ENCODE measurements around the gene PRSS8. TPM values are rescaled to one million over a fixed set of nuclear protein-coding genes. Genes with fewer than 3 reads are reported as not detected.

Gene PRSS8
- polyA plus RNA-seq, 3 donors from 2014 or later = not detected

DNA sequence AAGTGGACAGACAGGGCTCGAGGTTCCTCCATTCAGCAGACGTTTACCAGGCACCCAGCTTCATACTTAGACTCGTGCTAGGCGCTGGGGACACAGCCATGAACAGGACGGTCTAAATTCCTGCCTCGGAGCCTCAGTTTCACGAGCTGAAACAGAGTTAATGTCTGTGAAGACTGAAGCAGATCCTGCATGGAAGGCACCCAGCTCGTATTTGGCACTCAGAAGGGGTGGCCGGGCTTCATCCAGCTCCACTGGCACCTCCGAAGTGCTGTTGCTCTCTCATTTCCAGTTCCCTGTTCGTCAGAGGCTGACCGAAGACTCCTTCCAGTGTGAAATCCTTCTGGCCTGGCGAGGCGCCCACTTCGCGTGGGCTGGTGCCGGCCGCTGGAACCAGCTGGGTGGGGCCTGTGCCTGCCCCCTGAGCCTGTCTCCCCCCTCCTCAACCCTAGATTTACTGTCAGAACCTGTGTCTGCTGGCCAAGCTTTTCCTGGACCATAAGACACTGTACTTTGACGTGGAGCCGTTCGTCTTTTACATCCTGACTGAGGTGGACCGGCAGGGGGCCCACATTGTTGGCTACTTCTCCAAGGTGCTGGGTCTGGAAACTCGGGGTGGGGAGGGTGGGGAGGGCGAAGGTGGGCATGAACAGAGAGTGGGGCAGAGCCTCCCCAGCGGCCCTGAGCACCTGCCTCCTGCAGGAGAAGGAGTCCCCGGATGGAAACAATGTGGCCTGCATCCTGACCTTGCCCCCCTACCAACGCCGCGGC, 5.8 kb downstream of the PRSS8 start:
- H3K4me1 Mint-ChIP-seq = peaks cover 6 to 10% of the 10 kb centered on the region in 2 donors
- H3K36me3 Mint-ChIP-seq = peaks cover 7 to 30% (median 8%) of the 10 kb centered on the region in 3 donors
- H3K27ac Mint-ChIP-seq = peak overlapping the region in 1 of 6 donors; percentile 32
- H3K4me3 Mint-ChIP-seq = no peak overlapping the region
- peaks cover 0 to 1% (median 0%) of the 10 kb centered on the region in 3 donors for H3K27me3 Mint-ChIP-seq (ENCODE audit: low read depth in 3 of 3)
- no peak for DNase-seq
- no peaks in the 10 kb centered on the region for H3K9me3 Mint-ChIP-seq

DNA sequence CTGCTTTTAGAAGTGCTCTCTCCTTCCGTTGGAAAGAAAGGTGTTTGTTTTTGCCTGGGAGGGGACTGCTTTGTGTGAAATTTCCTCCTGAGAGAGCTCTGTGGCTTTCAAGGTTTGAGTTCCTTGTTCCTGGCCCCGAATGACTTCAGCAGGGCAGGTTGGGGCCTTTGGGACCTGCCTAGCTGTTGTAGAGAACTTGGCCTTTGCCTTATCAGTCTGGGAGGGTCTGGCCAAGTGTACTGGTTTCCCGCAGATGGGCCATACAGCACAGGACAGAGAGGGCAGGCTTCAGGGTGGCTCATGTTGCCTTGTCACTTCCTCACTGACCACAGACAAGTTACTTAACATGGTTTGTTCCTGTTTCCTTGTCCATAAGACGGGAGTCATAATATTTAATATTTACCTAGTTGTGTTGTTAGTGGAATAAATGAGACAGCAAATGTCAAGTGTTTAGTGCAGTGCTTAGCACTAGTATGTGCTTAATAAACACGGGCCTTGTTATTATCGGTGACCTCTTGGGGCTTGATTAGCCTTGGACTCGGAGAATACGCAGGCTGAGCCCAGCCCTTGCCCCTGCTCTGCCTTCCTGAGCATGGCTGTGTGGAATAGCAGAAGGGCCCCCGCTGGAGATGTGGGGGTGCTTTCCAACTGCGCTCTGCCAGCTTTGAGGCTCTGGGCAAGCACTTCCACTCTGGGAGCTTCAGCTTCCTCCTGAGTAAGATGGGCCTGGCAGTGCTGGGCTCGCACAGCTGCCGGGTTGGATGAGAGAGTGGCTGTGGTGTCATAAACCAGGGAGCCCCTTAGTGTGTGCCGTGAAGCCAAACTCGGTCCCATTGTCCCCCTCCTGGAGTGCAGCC, 6.6 kb downstream of the PRSS8 start:
- DNase-seq = no peak
- Mint-ChIP-seq H3K9me3 (no peaks in the 10 kb centered on the region), H3K27ac (peak overlapping the region in 4 of 6 donors; percentile 78 to 82 (median 80)), H3K27me3 (ENCODE audit: low read depth in 3 of 3) (peaks cover 0 to 1% (median 0%) of the 10 kb centered on the region in 3 donors), H3K4me3 (peak overlapping the region in 1 of 5 donors; percentile 3), H3K4me1 (peaks cover 6 to 10% of the 10 kb centered on the region in 2 donors), H3K36me3 (peaks cover 7 to 32% (median 11%) of the 10 kb centered on the region in 3 donors)

DNA sequence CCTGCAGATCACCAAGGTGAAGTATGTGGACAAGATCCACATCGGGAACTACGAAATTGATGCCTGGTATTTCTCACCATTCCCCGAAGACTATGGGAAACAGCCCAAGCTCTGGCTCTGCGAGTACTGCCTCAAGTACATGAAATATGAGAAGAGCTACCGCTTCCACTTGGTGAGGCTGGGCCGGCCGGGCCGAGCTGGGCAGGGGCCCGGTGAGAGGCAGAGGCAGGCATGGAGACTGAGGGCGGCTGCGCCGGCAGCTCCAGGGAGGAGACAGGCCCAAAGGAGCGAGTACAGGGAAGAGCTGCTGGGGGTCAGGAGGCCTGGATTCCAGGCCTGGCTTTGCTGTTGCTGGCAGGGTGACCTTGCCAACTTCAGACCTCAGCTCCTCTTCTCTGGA, 8.3 kb downstream of the PRSS8 start:
- DNase-seq = no peak
- H3K4me3 Mint-ChIP-seq = no peak overlapping the region
- peaks cover 6 to 10% of the 10 kb centered on the region in 2 donors for H3K4me1 Mint-ChIP-seq
- H3K27me3 Mint-ChIP-seq (ENCODE audit: low read depth in 3 of 3) = peaks cover 0 to 1% (median 0%) of the 10 kb centered on the region in 3 donors
- H3K27ac Mint-ChIP-seq = no peak overlapping the region
- peaks cover 7 to 27% (median 13%) of the 10 kb centered on the region in 3 donors for H3K36me3 Mint-ChIP-seq
- no peaks in the 10 kb centered on the region for H3K9me3 Mint-ChIP-seq

DNA sequence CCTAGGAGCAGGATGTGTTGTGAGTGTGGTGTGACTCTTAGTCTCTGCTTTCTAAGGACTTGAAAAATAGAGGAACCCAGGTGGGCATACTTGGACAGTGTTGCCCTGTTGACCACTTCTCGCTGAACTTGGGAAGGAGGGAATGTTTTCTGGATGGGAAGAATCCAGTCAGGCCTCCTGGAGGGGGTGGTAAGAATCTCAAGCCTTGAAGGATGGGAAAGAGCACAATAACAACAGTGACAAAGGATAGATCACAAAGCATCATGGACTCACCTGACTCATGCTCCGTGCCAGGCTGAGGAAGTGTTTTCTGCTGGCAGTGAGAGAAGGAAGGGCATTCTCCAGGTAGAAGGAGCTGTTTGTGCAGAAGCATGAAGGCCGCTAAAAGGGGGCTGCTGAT, 9.7 kb downstream of the PRSS8 start:
- H3K27me3 Mint-ChIP-seq (ENCODE audit: low read depth in 3 of 3) = peaks cover 0 to 4% (median 0%) of the 10 kb centered on the region in 3 donors
- peak overlapping the region in 1 of 6 donors; percentile 50 for H3K27ac Mint-ChIP-seq
- DNase-seq = no peak
- H3K4me3 Mint-ChIP-seq = no peak overlapping the region
- peaks cover 6 to 10% of the 10 kb centered on the region in 2 donors for H3K4me1 Mint-ChIP-seq
- no peaks in the 10 kb centered on the region for H3K9me3 Mint-ChIP-seq
- H3K36me3 Mint-ChIP-seq = peaks cover 11 to 35% (median 13%) of the 10 kb centered on the region in 3 donors

DNA sequence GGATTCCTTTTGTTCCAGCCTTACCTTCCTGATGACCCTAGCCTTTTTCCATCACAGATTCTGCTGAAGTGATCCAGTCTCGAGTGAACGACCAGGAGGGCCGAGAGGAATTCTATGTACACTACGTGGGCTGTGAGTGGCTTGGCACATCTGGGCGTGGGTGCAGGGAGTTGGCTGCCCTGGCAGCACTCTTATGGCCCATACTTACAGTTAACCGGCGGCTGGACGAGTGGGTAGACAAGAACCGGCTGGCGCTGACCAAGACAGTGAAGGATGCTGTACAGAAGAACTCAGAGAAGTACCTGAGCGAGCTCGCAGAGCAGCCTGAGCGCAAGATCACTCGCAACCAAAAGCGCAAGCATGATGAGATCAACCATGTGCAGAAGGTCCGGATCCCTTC, 15.4 kb downstream of the PRSS8 start:
- no peak for DNase-seq
- Mint-ChIP-seq H3K4me3 (no peak overlapping the region), H3K27me3 (ENCODE audit: low read depth in 3 of 3) (peaks cover 2 to 7% (median 4%) of the 10 kb centered on the region in 3 donors), H3K9me3 (no peaks in the 10 kb centered on the region), H3K4me1 (peaks cover 12 to 16% of the 10 kb centered on the region in 2 donors), H3K27ac (no peak overlapping the region), H3K36me3 (peaks cover 5 to 25% (median 12%) of the 10 kb centered on the region in 3 donors)

DNA sequence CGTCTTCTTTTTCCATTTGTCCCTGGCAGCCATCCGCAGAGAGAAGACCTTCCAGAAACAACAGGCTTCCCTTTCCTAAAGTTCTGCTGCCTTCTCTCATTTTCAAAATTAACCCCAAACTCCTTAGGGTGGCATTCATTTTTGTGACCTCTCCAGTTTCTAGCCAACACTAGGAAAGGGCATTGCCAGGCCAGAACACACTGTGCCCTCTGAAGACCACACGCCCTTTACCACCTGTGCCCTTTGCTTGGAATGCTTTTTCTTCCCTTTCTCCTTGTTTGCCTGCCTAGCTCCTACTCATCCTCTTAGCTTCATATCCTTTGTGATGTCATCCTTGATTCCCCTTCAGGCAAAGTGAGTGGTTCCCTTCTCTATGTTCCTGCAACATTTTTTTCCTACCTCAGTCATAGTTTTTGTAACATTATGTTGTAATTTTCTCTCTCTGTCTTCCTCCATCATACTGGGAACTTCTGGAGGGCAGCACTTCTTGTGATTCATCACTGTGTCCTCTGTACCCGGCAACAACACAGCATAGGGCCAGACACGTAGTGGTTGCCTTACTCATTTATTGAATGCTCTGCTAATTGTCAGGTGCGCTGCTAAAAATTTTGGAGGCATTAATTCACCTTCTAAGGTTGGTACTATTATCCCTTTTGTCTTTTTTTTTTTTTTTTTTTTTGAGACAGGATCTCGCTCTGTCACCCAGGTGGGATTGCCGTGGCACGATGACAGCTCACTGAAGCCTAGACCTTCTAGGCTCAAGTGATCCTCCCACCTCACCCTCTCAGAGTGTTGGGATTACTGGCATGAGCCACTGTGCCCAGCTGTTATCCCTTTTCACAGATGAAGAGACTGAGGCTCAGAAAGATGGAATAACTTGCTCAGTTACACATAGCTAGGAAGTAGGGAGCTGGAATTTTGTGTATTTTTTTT, 17.0 kb downstream of the PRSS8 start:
- Mint-ChIP-seq H3K4me1 (peaks cover 12 to 18% of the 10 kb centered on the region in 2 donors), H3K27me3 (ENCODE audit: low read depth in 3 of 3) (peaks cover 2 to 7% (median 4%) of the 10 kb centered on the region in 3 donors), H3K27ac (peak overlapping the region; percentile 85 to 94 (median 90)), H3K36me3 (peaks cover 0 to 19% (median 12%) of the 10 kb centered on the region in 3 donors), H3K4me3 (peak overlapping the region; percentile 78 to 95 (median 89)), H3K9me3 (no peaks in the 10 kb centered on the region)
- DNase-seq = no peak

DNA sequence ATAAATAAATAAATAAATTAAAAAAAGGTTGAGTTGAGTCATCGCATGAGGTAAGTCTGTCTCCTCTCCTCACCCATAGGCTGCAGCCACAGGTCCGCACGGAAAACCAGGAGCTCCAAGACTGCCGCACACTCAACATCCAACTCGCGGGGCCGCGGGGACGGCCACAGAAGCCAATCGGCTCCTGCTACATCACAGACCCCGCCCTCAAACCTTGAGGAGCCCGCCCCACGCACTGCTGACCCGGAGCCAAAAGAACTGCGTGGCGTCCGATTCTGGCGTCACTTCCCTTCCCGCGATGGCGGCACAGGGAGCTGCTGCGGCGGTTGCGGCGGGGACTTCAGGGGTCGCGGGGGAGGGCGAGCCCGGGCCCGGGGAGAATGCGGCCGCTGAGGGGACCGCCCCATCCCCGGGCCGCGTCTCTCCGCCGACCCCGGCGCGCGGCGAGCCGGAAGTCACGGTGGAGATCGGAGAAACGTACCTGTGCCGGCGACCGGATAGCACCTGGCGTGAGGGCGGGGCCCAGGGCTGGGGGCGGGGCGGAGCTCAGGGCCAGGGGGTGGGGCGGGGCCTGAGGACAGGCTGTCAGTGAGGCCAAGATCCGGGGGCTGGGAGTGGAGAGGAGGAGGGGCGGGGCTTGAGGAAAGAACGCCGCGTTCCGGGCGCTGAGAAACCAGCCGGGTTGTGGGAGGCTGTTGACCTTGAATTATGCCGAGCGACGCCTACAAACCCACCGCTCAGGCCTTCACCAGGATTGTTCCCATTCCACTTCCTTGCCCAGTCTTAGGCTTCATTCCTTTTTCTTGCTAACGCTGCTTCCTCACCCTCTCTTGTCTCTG, 17.9 kb downstream of the PRSS8 start, which contains the start of gene KAT8:
TSS of gene KAT8 (plus strand) at position 281 of the 839 bp plus-strand sequence. CDS start at position 299, 18 bp downstream.
- Mint-ChIP-seq H3K27me3 (ENCODE audit: low read depth in 3 of 3) (peaks cover 2 to 7% (median 4%) of the 10 kb centered on the region in 3 donors), H3K27ac (peak within 1 kb of the TSS; percentile 85 to 94 (median 90)), H3K4me3 (peak within 1 kb of the TSS; percentile 78 to 95 (median 89)), H3K4me1 (peaks cover 12 to 18% of the 10 kb centered on the region in 2 donors), H3K9me3 (no peaks in the 10 kb centered on the region), H3K36me3 (peaks cover 0 to 19% (median 12%) of the 10 kb centered on the region in 3 donors)
- peak; percentile 95 to 97 (median 97) for DNase-seq

DNA sequence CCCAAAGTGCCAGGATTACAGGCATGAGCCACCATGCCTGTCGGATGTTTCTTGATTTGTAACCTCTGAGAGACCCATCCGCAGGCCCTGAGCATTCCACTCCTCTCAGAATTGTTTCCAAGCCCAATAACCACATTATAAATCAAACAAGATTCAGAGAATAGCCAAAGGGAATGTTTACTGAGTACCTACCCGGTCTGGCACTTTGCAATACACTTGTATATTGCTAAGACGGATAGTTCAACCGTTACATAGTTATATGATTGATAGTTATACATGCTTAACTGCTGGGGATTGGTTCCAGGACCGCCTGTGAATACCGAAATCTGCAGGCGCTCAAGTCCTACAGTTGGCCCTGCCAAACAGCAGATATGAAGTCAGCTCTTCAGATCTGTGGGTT, 21.1 kb downstream of the PRSS8 start:
- H3K4me3 Mint-ChIP-seq = peak overlapping the region in 1 of 5 donors; percentile 21
- no peaks in the 10 kb centered on the region for H3K9me3 Mint-ChIP-seq
- peaks cover 12 to 19% of the 10 kb centered on the region in 2 donors for H3K4me1 Mint-ChIP-seq
- peaks cover 2 to 6% (median 2%) of the 10 kb centered on the region in 3 donors for H3K27me3 Mint-ChIP-seq (ENCODE audit: low read depth in 3 of 3)
- H3K27ac Mint-ChIP-seq = peak overlapping the region in 1 of 6 donors; percentile 28
- H3K36me3 Mint-ChIP-seq = peaks cover 0 to 8% (median 4%) of the 10 kb centered on the region in 3 donors
- DNase-seq = no peak

DNA sequence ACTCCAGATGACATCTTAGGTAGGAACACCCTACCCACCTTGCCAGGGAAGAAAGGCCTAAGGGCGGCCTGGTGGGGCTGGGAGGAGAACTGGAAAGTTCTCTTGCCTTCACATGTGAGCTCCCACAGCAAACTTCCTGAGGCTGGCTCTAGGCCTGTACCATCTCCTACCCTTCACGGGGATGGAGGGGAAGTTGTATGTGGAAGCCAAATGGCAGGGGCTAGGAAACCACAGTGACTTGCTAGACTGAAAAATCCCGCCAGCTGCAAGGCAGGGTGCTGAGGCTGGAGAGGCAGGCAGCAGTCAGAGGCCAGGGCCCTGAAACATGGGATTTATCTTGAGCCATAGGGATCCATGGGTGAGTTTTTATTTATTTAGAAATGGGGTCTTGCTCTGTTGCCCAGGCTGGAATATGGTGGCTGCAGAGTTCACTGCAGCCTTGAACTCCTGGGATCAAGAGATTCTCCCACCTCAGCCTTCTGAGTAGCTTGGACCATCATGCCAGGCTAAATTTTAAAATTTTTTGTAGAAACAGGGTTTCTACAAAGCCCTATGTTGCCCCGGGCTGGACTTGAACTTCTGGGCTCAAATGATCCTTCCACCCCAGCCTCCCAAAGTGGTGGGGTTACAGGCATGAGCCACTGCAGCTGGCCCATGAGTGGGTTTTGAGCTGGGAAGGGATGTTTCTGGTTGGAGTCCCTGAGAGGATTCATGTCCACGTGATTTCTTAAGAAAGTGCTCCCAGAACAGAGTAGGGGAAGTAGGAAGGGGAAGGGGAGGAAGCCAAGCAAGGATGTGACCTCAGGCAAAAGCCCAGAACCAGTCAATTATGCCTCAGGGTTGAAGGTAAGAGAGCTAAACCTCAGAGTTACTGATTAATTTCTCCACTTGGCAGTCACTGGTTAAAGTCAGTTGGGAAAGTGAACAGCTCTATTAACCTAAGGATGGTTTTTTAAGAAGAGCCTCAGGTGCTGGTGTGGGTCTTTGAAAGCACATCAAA, 22.1 kb downstream of the PRSS8 start:
- Mint-ChIP-seq H3K27me3 (ENCODE audit: low read depth in 3 of 3) (peaks cover 2 to 6% (median 2%) of the 10 kb centered on the region in 3 donors), H3K27ac (no peak overlapping the region), H3K4me1 (peaks cover 8 to 13% of the 10 kb centered on the region in 2 donors), H3K36me3 (peaks cover 0 to 8% (median 4%) of the 10 kb centered on the region in 3 donors), H3K4me3 (peak overlapping the region in 1 of 5 donors; percentile 9), H3K9me3 (no peaks in the 10 kb centered on the region)
- no peak for DNase-seq

DNA sequence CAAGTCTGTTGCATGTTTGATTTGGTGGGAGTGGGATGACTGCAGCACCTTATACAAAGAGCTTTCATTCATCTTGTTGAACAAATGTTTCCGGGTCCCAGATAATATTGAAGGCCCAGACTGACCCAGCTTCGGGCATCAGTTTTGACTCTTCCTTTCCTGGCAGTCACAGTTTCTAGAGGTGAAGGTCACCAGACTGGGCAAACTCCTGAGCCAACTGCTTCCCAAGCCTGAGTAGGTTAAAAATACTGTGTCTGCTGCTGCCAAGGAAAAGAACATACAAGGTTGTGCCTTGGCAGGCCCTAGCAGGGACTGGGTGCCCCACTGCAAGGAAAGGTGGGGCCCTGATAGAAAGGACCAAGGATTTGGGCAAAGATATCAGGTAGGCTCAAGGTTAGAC, 22.8 kb downstream of the PRSS8 start:
- Mint-ChIP-seq H3K4me1 (peaks cover 6 to 11% of the 10 kb centered on the region in 2 donors), H3K27ac (no peak overlapping the region), H3K36me3 (peaks cover 0 to 8% (median 4%) of the 10 kb centered on the region in 3 donors), H3K4me3 (no peak overlapping the region), H3K9me3 (no peaks in the 10 kb centered on the region), H3K27me3 (ENCODE audit: low read depth in 3 of 3) (peaks cover 0 to 3% (median 2%) of the 10 kb centered on the region in 3 donors)
- DNase-seq = no peak

DNA sequence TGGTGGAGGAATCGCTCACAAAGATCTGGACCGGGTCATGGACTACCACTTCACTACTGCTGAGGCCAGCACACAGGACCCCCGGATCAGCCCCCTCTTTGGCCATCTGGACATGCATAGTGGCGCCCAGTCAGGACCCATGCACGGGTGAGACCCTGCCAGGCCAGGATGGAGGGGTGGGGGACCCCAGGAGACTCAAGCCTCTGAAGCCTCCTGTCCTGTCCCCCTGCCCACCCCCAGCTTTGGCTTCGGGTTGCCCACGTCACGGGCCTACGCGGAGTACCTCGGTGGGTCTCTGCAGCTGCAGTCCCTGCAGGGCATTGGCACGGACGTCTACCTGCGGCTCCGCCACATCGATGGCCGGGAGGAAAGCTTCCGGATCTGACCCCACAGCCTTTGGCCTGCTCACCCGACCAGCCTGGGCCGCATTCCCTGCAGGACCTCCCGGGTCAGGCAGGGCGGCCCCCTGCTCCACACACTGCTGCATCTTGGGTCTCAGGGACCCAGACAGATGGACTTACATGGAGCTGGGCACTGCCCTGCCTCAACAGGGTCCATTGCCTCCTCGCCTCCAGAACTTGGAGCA, 23.6 kb downstream of the PRSS8 start:
- no peaks in the 10 kb centered on the region for H3K9me3 Mint-ChIP-seq
- H3K27ac Mint-ChIP-seq = no peak overlapping the region
- no peak for DNase-seq
- peaks cover 10 to 13% of the 10 kb centered on the region in 2 donors for H3K4me1 Mint-ChIP-seq
- H3K4me3 Mint-ChIP-seq = no peak overlapping the region
- H3K27me3 Mint-ChIP-seq (ENCODE audit: low read depth in 3 of 3) = no peaks in the 10 kb centered on the region
- peaks cover 0 to 8% (median 4%) of the 10 kb centered on the region in 3 donors for H3K36me3 Mint-ChIP-seq

Data from immature natural killer cell (primary cell).